Fibroblast of lung (primary cell): ENCODE measurements around the gene NUCB1. TPM values are rescaled to one million over a fixed set of nuclear protein-coding genes. Genes with fewer than 3 reads are reported as not detected.

Experiments used
- DNase-seq, 2 donors: peaks; one replicate each; pipeline versions ENCODE4 v3.0.0 to v3.0.0-alpha.2; 2010; ENCODE audit warnings: low read depth in 2 of 2
- H2AFZ ChIP-seq: 2 replicates; pipeline ENCODE4 v1.5.1; 2012; ENCODE audit warnings: low read length, control low read depth, inconsistent platforms
- H3K27ac ChIP-seq: 2 replicates; pipeline ENCODE4 v1.5.1; 2011; ENCODE audit warnings: low read length, control low read depth; ENCODE audit not compliant: insufficient read depth
- H3K27me3 ChIP-seq: 2 replicates; pipeline ENCODE4 v1.5.1; 2011; ENCODE audit warnings: mild to moderate bottlenecking, low read length; ENCODE audit not compliant: control insufficient read depth, insufficient read depth
- H3K36me3 ChIP-seq: 2 replicates; pipeline ENCODE4 v1.5.1; 2011; ENCODE audit warnings: low read length; ENCODE audit not compliant: control insufficient read depth, insufficient read depth
- H3K4me1 ChIP-seq: 2 replicates; pipeline ENCODE4 v1.5.1; 2011; ENCODE audit warnings: low read length; ENCODE audit not compliant: control insufficient read depth, insufficient read depth; ENCODE audit errors: extremely low read depth
- H3K4me2 ChIP-seq: 2 replicates; pipeline ENCODE4 v1.5.1; 2011; ENCODE audit warnings: low read length, control low read depth; ENCODE audit not compliant: insufficient read depth; ENCODE audit errors: extremely low read depth
- H3K4me3 ChIP-seq, 4 experiments: fragments of 200-600 bp in 1 of 4; sonication (generic) in 1 of 4; replicated peaks in 1 of 4; 2 replicates each; pipeline ENCODE4 v1.5.1; 2011 to 2016; ENCODE audit warnings: low read length in 4 of 4, low read depth in 3 of 4, mild to moderate bottlenecking in 3 of 4, control low read depth in 2 of 4, inconsistent platforms in 1 of 4, mixed read lengths in 1 of 4; ENCODE audit not compliant: insufficient read depth in 1 of 4; ENCODE audit errors: control extremely low read depth in 1 of 4
- H3K79me2 ChIP-seq: 2 replicates; pipeline ENCODE4 v1.5.1; 2012; ENCODE audit warnings: mild to moderate bottlenecking, low read length, inconsistent platforms; ENCODE audit not compliant: control insufficient read depth, insufficient read depth
- H3K9ac ChIP-seq: 2 replicates; pipeline ENCODE4 v1.5.1; 2011; ENCODE audit warnings: mild to moderate bottlenecking, low read length, control low read depth; ENCODE audit not compliant: insufficient read depth
- H3K9me3 ChIP-seq: 2 replicates; pipeline ENCODE4 v1.5.1; 2012; ENCODE audit warnings: low read depth, low read length; ENCODE audit not compliant: control insufficient read depth, insufficient read depth
- H4K20me1 ChIP-seq: 2 replicates; pipeline ENCODE4 v1.5.1; 2011; ENCODE audit warnings: low read length; ENCODE audit not compliant: control insufficient read depth, insufficient read depth; ENCODE audit errors: extremely low read depth
- CTCF ChIP-seq, 2 donors: IDR thresholded peaks in 1 of 2; conservative IDR thresholded peaks in 1 of 2; 1 replicate in 1 of 2; 2 replicates in 1 of 2; pipeline ENCODE4 v1.5.1; 2011 to 2012; ENCODE audit warnings: low read length in 2 of 2, control low read depth in 1 of 2, inconsistent platforms in 1 of 2, low read depth in 1 of 2, mild to moderate bottlenecking in 1 of 2
- EZH2 ChIP-seq: IDR thresholded peaks from 2 replicates; pipeline ENCODE4 v1.5.1; 2012; ENCODE audit warnings: low read length, control low read depth, mild to moderate bottlenecking; ENCODE audit errors: missing control alignments
- polyA plus RNA-seq, 2 donors: library from polyadenylated mRNA; depleted of rRNA in 1 of 2; stranded (reverse) in 1 of 2; unstranded in 1 of 2; fragments of >200 nt; gene quantifications; 2 replicates each; pipeline ENCODE4 v1.2.1, GENCODE V29; 2011 to 2012; ENCODE audit warnings: missing spikeins in 1 of 2
- total RNA-seq: library from RNA; depleted of rRNA; stranded (reverse); fragments of >200 nt; gene quantifications from 2 replicates; pipeline ENCODE4 v1.2.1, GENCODE V29; 2014

The NUCB1 gene
- total and polyA plus RNA-seq, 2 donors (not counting 1 experiment from before 2014, with no cell fraction given): 129 to 130 TPM

GRCh38 chr19:48866692-48867091 lies 33.4 kb upstream of the NUCB1 start:
- TF ChIP-seq CTCF (conservative IDR thresholded peaks at IDR 0.05 in 1 of 2, IDR thresholded peaks at IDR 0.05 in 1 of 2; ENCODE audit: low read depth in 1 of 2, low read length in 2 of 2) (no peak), EZH2 (no peak)
- H3K79me2 ChIP-seq: peaks cover 19% of the 10 kb centered on the region
- peak overlapping the region; percentile 64 to 77 (median 68) for H3K4me3 ChIP-seq
- H2AFZ ChIP-seq: no peak overlapping the region
- H3K9me3 ChIP-seq: no peaks in the 10 kb centered on the region
- H4K20me1 ChIP-seq: no peaks in the 10 kb centered on the region
- peak overlapping the region; percentile 86 for H3K27ac ChIP-seq
- no peak overlapping the region for H3K9ac ChIP-seq
- no peaks in the 10 kb centered on the region for H3K27me3 ChIP-seq
- H3K4me1 ChIP-seq: peaks cover 7% of the 10 kb centered on the region
- H3K4me2 ChIP-seq: peak overlapping the region; percentile 94
- DNase-seq: no peak
- H3K36me3 ChIP-seq: peaks cover 10% of the 10 kb centered on the region

- peak overlapping the region; percentile 60 for H3K9ac ChIP-seq
- peak overlapping the region; percentile 94 for H3K4me2 ChIP-seq
- H4K20me1 ChIP-seq: no peaks in the 10 kb centered on the region
- no peaks in the 10 kb centered on the region for H3K9me3 ChIP-seq
- peaks cover 10% of the 10 kb centered on the region for H3K36me3 ChIP-seq
- no peak for TF ChIP-seq CTCF (conservative IDR thresholded peaks at IDR 0.05 in 1 of 2, IDR thresholded peaks at IDR 0.05 in 1 of 2; ENCODE audit: low read depth in 1 of 2, low read length in 2 of 2)
- no peak for TF ChIP-seq EZH2
- H3K79me2 ChIP-seq: peaks cover 19% of the 10 kb centered on the region
- no peak overlapping the region for H2AFZ ChIP-seq
- H3K4me3 ChIP-seq: peak overlapping the region; percentile 64 to 77 (median 68)
- no peak for DNase-seq
- H3K4me1 ChIP-seq: peaks cover 7% of the 10 kb centered on the region
- H3K27ac ChIP-seq: peak overlapping the region; percentile 86
- H3K27me3 ChIP-seq: no peaks in the 10 kb centered on the region
Measured at GRCh38 chr19:48867123-48867745, 32.9 kb upstream of the NUCB1 start.

GRCh38 chr19:48867746-48868113 lies 32.4 kb upstream of the NUCB1 start:
- Histone ChIP-seq H3K27ac (peak overlapping the region; percentile 86), H3K9me3 (no peaks in the 10 kb centered on the region), H3K9ac (peak overlapping the region; percentile 60), H3K4me2 (peak overlapping the region; percentile 94), H3K4me1 (peaks cover 7% of the 10 kb centered on the region), H4K20me1 (no peaks in the 10 kb centered on the region), H3K27me3 (no peaks in the 10 kb centered on the region), H3K36me3 (peaks cover 10% of the 10 kb centered on the region), H3K79me2 (peaks cover 24% of the 10 kb centered on the region), H2AFZ (peak overlapping the region; percentile 67), H3K4me3 (peak overlapping the region; percentile 64 to 77 (median 68))
- no peak for DNase-seq
- TF ChIP-seq EZH2 (no peak), CTCF (conservative IDR thresholded peaks at IDR 0.05 in 1 of 2, IDR thresholded peaks at IDR 0.05 in 1 of 2; ENCODE audit: low read depth in 1 of 2, low read length in 2 of 2) (no peak)
